ENCODE results near the gene DNAH11.

The DNAH11 gene

DNA sequence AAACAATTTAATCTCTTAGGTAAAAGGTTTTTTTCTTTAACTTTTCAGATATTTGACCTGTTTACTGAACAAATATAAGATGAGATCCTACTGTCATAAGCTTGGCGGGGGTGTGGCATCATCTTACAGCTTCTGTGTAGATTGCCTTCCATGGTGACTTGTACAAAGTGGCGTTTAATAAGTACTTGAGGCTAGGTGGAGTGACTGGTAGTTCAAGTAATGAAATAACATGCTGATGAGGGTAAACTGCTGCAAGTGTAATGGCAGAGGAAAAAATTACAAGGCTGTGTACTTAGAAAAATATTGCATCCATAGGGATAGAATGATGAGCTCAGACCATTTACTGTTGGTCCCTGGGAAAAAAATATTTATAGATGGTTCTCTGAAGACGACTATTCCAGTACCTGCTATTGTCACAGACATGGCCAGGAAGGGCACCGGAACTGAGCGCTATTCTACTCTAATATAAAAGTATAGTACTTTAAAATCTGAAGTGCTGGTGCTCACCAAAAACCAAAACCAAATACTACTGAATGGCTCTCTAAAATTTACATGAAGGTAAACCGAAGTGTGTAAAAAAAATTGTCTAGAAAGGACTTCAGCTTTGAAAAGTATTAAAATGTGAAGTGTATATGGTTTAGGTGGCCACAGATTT lies 42.4 kb downstream of the DNAH11 start:
- no peak overlapping the region for H3K27ac Mint-ChIP-seq
- TF ChIP-seq, protein P1, sequence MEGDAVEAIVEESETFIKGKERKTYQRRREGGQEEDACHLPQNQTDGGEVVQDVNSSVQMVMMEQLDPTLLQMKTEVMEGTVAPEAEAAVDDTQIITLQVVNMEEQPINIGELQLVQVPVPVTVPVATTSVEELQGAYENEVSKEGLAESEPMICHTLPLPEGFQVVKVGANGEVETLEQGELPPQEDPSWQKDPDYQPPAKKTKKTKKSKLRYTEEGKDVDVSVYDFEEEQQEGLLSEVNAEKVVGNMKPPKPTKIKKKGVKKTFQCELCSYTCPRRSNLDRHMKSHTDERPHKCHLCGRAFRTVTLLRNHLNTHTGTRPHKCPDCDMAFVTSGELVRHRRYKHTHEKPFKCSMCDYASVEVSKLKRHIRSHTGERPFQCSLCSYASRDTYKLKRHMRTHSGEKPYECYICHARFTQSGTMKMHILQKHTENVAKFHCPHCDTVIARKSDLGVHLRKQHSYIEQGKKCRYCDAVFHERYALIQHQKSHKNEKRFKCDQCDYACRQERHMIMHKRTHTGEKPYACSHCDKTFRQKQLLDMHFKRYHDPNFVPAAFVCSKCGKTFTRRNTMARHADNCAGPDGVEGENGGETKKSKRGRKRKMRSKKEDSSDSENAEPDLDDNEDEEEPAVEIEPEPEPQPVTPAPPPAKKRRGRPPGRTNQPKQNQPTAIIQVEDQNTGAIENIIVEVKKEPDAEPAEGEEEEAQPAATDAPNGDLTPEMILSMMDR (IDR thresholded peaks at IDR 0.05; ENCODE audit: unreplicated experiment in 3 of 3), result no peak

DNA sequence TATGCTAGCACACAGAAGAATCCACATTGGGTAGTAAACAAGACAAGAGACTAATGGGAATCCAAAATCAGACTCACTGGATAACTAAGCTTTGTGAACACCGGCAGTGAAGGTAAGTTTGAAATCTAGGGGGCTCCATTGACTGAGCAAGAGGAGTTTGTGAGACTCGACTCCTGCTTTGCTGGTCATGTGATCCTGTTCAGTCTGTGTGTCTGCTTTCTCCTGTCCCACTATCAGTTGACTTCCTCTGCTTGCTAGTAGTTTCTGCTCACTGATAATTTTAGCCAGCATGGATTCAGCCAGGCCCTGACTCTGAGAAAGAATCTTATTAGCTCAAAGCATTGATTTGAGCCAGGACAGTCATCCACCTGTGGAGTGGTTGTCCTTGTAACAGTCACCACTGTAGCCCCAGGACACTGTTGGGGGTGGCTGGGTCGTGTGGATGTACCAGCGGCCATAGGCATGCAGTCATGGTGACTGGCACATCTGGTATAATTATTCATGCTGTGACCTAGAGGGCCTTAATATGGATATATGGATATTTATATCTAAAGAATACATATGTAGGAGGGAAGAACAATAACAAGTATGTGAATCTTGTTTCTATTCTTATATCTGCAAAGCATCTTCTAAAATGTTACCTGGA lies 44.4 kb downstream of the DNAH11 start:
- TF ChIP-seq, protein P1 (IDR thresholded peaks at IDR 0.05; ENCODE audit: unreplicated experiment in 3 of 3), result no peak
- H3K9me3 Mint-ChIP-seq, result peaks cover 13% of the 10 kb centered on the region
- no peaks in the 10 kb centered on the region for H3K27me3 Mint-ChIP-seq (ENCODE audit: low read depth)
- no peak overlapping the region for H3K27ac Mint-ChIP-seq
- no peaks in the 10 kb centered on the region for H3K4me1 Mint-ChIP-seq
- no peaks in the 10 kb centered on the region for H3K36me3 Mint-ChIP-seq (ENCODE audit: low read depth)
- no peak overlapping the region for H3K4me3 Mint-ChIP-seq

More for the DNA sequence above, 42.4 kb downstream of the DNAH11 start:
- no peaks in the 10 kb centered on the region for H3K27me3 Mint-ChIP-seq (ENCODE audit: low read depth)
- no peaks in the 10 kb centered on the region for H3K4me1 Mint-ChIP-seq
- H3K4me3 Mint-ChIP-seq, result no peak overlapping the region
- peaks cover 13% of the 10 kb centered on the region for H3K9me3 Mint-ChIP-seq
- H3K36me3 Mint-ChIP-seq (ENCODE audit: low read depth), result no peaks in the 10 kb centered on the region

DNA sequence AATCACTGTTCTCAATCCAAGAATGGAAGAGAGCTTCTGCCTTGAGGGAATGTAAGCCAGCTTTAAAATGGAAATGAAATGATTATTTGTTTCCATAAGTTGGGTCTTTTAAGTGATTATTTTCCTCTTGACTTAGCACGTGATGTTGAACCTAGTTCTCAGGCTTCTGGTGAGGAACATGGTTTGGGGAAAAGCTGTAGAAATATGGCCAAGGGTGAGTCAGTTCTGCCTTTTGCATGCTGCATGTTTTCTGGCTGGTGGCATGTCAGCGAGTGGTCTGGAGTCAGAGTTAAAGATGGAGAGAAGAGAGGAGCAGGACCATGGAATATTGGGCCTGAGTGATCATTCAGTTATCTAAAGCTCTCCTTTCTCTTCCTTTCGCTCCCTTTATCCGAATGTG lies 54.0 kb downstream of the DNAH11 start:
- H3K36me3 Mint-ChIP-seq (ENCODE audit: low read depth), result no peaks in the 10 kb centered on the region
- TF ChIP-seq, protein P1 (IDR thresholded peaks at IDR 0.05; ENCODE audit: unreplicated experiment in 3 of 3), result no peak
- H3K27me3 Mint-ChIP-seq (ENCODE audit: low read depth), result no peaks in the 10 kb centered on the region
- no peaks in the 10 kb centered on the region for H3K9me3 Mint-ChIP-seq
- H3K4me3 Mint-ChIP-seq, result no peak overlapping the region
- no peak overlapping the region for H3K27ac Mint-ChIP-seq
- H3K4me1 Mint-ChIP-seq, result no peaks in the 10 kb centered on the region

DNA sequence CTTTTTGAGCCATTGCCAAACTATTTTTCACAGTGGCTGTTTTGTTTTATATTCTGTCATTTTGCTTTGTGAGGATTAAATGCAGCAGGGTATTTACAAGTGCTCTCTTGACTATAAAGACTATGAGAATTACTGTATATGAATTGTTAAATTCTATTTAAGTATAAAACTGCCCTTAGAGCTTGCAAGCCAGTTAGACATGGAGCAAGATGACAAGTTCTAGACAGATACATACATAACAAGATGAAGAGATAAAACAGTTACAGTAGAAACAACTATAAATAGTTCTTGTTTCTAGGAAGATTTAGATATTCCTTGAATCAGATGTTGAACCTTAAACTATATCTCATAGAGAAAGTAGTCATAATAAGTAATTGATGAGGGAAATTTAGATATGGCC lies 60.6 kb downstream of the DNAH11 start:
- H3K9me3 Mint-ChIP-seq, result no peaks in the 10 kb centered on the region
- peaks cover 4% of the 10 kb centered on the region for H3K27me3 Mint-ChIP-seq (ENCODE audit: low read depth)
- TF ChIP-seq, protein P1 (IDR thresholded peaks at IDR 0.05; ENCODE audit: unreplicated experiment in 3 of 3), result no peak
- no peak overlapping the region for H3K4me3 Mint-ChIP-seq
- no peaks in the 10 kb centered on the region for H3K36me3 Mint-ChIP-seq (ENCODE audit: low read depth)
- no peaks in the 10 kb centered on the region for H3K4me1 Mint-ChIP-seq
- H3K27ac Mint-ChIP-seq, result peak overlapping the region in 1 of 3 experiments; percentile 36

DNA sequence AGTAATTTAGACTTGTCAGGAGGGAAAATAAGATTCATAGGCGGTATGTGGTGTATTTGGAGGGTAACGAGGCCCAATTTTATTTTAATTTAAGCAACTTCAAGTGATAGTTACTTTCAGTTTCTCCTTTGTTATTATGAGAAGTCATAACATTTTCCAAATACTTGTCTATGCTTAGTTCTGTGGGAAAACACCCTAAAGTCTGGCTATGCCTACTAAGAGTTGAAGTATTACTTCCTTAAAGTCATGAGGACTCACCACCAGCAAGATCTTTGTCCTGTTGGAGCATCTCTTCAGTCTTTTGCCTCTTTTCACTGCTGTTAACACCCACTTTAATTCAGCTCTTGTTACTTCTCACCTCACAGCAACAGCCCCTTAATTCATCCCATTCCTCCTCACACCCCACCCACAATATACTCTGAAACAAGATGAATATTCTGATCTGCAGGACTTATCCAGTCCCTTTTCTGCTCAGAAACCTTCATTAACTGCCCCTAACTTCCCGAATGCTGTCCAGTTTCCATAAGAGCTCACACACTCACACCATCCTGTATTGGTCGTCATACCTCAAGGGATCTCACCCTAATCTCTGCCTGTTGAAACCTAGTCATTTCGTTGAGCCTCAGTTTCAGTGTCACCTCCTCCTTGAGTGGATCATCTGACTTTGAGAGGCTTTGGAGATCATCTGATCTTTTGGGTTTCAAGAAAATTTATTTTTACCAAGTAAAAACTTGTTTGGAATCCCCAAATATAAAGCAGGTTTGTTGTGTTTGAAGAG lies 61.3 kb downstream of the DNAH11 start:
- no peaks in the 10 kb centered on the region for H3K9me3 Mint-ChIP-seq
- TF ChIP-seq, protein P1 (IDR thresholded peaks at IDR 0.05; ENCODE audit: unreplicated experiment in 3 of 3), result no peak
- H3K36me3 Mint-ChIP-seq (ENCODE audit: low read depth), result no peaks in the 10 kb centered on the region
- H3K4me1 Mint-ChIP-seq, result no peaks in the 10 kb centered on the region
- no peak overlapping the region for H3K4me3 Mint-ChIP-seq
- H3K27me3 Mint-ChIP-seq (ENCODE audit: low read depth), result peaks cover 4% of the 10 kb centered on the region
- peak overlapping the region in 1 of 3 experiments; percentile 36 for H3K27ac Mint-ChIP-seq

All from nephron (organoid).